Colon (tissue), 2 donors: ENCODE measurements around the gene ACSM4.
"Not testable (repeated sequence)": the region's sequence is repeated elsewhere in the genome, so short reads cannot be mapped to it uniquely, and the experiment has no call there.

ENCODE experiments used
- FAIRE-seq: peaks from 2 replicates; lab custom pipeline; 2012; peaks lifted over from hg19 to GRCh38; lab: Jason Lieb, UNC
- donor health status: control.
- donor health status: control.

The ACSM4 gene

GRCh38 chr12:7337790-7338189, 33.9 kb downstream of the ACSM4 start:
- not testable (repeated sequence) for FAIRE-seq

- FAIRE-seq = no peak
These were observed 35.8 kb downstream of the ACSM4 start for GRCh38 chr12:7339675-7340074.

GRCh38 chr12:7344833-7345606, 41.1 kb downstream of the ACSM4 start:
- FAIRE-seq = no peak

- no peak for FAIRE-seq
These were observed 42.8 kb downstream of the ACSM4 start for GRCh38 chr12:7346551-7347225.

GRCh38 chr12:7349418-7349817, 45.5 kb downstream of the ACSM4 start:
- FAIRE-seq = no peak

- FAIRE-seq = no peak
These were observed 47.3 kb downstream of the ACSM4 start for GRCh38 chr12:7351177-7351576.

GRCh38 chr12:7352661-7353060, 48.8 kb downstream of the ACSM4 start:
- FAIRE-seq = no peak

- FAIRE-seq = no peak
These were observed 50.7 kb downstream of the ACSM4 start for GRCh38 chr12:7354529-7354928.

- FAIRE-seq = no peak
These were observed 57.4 kb downstream of the ACSM4 start for GRCh38 chr12:7361265-7361664.

GRCh38 chr12:7362734-7363133, 58.9 kb downstream of the ACSM4 start:
- FAIRE-seq = no peak

GRCh38 chr12:7369274-7369729, 65.4 kb downstream of the ACSM4 start:
- FAIRE-seq = no peak

GRCh38 chr12:7373226-7373625, 69.4 kb downstream of the ACSM4 start:
- no peak for FAIRE-seq

GRCh38 chr12:7374423-7375144, 70.7 kb downstream of the ACSM4 start:
- no peak for FAIRE-seq

GRCh38 chr12:7375145-7375543, 71.3 kb downstream of the ACSM4 start:
- FAIRE-seq = no peak

GRCh38 chr12:7376196-7376595, 72.3 kb downstream of the ACSM4 start:
- no peak for FAIRE-seq
